HG02981 (cell line): Measurements from ENCODE around the gene ATP10B.
"Not testable (repeated sequence)": the region's sequence is repeated elsewhere in the genome, so short reads cannot be mapped to it uniquely, and the experiment has no call there.

Experiments
- ATAC-seq: cut with Tn5 transposase; IDR thresholded peaks from one replicate; pipeline ENCODE4 v1.9.1; 2021; ENCODE audit warnings: mild to moderate bottlenecking, moderate library complexity; ENCODE audit not compliant: unreplicated experiment

The ATP10B gene

GRCh38 chr5:160760008-160760407 lies 92.0 kb downstream of the ATP10B start:
- no peak for ATAC-seq

GRCh38 chr5:160757194-160757593 lies 94.8 kb downstream of the ATP10B start:
- no peak for ATAC-seq

- no peak for ATAC-seq
These were observed 100.9 kb downstream of the ATP10B start for GRCh38 chr5:160750938-160751657.

- ATAC-seq: no peak
These were observed 102.3 kb downstream of the ATP10B start for GRCh38 chr5:160749682-160750081.

GRCh38 chr5:160749026-160749425 lies 103.0 kb downstream of the ATP10B start:
- ATAC-seq: no peak

- ATAC-seq: no peak
These were observed 104.0 kb downstream of the ATP10B start for GRCh38 chr5:160747987-160748386.

- ATAC-seq: no peak
These were observed 104.5 kb downstream of the ATP10B start for GRCh38 chr5:160747559-160747958.

GRCh38 chr5:160744268-160745101 lies 107.5 kb downstream of the ATP10B start:
- ATAC-seq: no peak

- peak; percentile 78 for ATAC-seq
These were observed 109.0 kb downstream of the ATP10B start for GRCh38 chr5:160743027-160743426.

- no peak for ATAC-seq
These were observed 109.6 kb downstream of the ATP10B start for GRCh38 chr5:160742446-160742845.

GRCh38 chr5:160727296-160727997 lies 124.6 kb downstream of the ATP10B start:
- no peak for ATAC-seq

- ATAC-seq: no peak
These were observed 125.3 kb downstream of the ATP10B start for GRCh38 chr5:160726721-160727120.

GRCh38 chr5:160720822-160721221 lies 131.2 kb downstream of the ATP10B start:
- no peak for ATAC-seq

GRCh38 chr5:160715508-160715907 lies 136.5 kb downstream of the ATP10B start:
- ATAC-seq: not testable (repeated sequence)

- no peak for ATAC-seq
These were observed 148.3 kb downstream of the ATP10B start for GRCh38 chr5:160703547-160704189.

- peak; percentile 97 for ATAC-seq
These were observed 149.1 kb downstream of the ATP10B start for GRCh38 chr5:160702934-160703333.

GRCh38 chr5:160702311-160702803 lies 149.7 kb downstream of the ATP10B start:
- ATAC-seq: no peak

- ATAC-seq: no peak
These were observed 150.6 kb downstream of the ATP10B start for GRCh38 chr5:160701403-160701802.

- ATAC-seq: no peak
These were observed 152.7 kb downstream of the ATP10B start for GRCh38 chr5:160699301-160699700.

- no peak for ATAC-seq
These were observed 154.7 kb downstream of the ATP10B start for GRCh38 chr5:160697281-160697680.

- ATAC-seq: no peak
These were observed 157.1 kb downstream of the ATP10B start for GRCh38 chr5:160694896-160695295.
